H9 (cell line): Measurements from ENCODE around the gene TPT1. TPM values are rescaled to one million over a fixed set of nuclear protein-coding genes. Genes with fewer than 3 reads are reported as not detected.

Experiments
- DNase-seq: peaks from one replicate; pipeline ENCODE4 v3.0.0-alpha.2; 2017
- H2AFZ ChIP-seq: one replicate; pipeline ENCODE4 v1.6.1; 2013; ENCODE audit warnings: mild to moderate bottlenecking, low read length, control low read depth, moderate library complexity
- H2AK5ac ChIP-seq: 2 replicates; pipeline ENCODE4 v1.6.1; 2013; ENCODE audit warnings: low read length, control low read depth, mixed read lengths; ENCODE audit not compliant: insufficient read length
- H2BK120ac ChIP-seq: one replicate; pipeline ENCODE4 v1.6.1; 2013; ENCODE audit warnings: low read depth, mild to moderate bottlenecking, low read length, control low read depth, inconsistent platforms; ENCODE audit not compliant: poor library complexity, severe bottlenecking
- H2BK12ac ChIP-seq: 2 replicates; pipeline ENCODE4 v1.6.1; 2013; ENCODE audit warnings: low read length, control low read depth, mixed read lengths, low read depth; ENCODE audit not compliant: insufficient read length
- H2BK15ac ChIP-seq: 2 replicates; pipeline ENCODE4 v1.6.1; 2013; ENCODE audit warnings: low read depth, low read length, control low read depth
- H2BK20ac ChIP-seq: one replicate; pipeline ENCODE4 v1.6.1; 2013; ENCODE audit warnings: low read depth, mild to moderate bottlenecking, low read length, control low read depth, inconsistent platforms; ENCODE audit not compliant: poor library complexity, severe bottlenecking
- H2BK5ac ChIP-seq: 2 replicates; pipeline ENCODE4 v1.6.1; 2013; ENCODE audit warnings: low read length, control low read depth, mixed read lengths; ENCODE audit not compliant: insufficient read length
- H3K14ac ChIP-seq: 2 replicates; pipeline ENCODE4 v1.6.1; 2013; ENCODE audit warnings: low read length, control low read depth; ENCODE audit not compliant: insufficient read depth
- H3K18ac ChIP-seq: 2 replicates; pipeline ENCODE4 v1.6.1; 2013; ENCODE audit warnings: low read depth, mild to moderate bottlenecking, mixed read lengths, low read length, control low read depth; ENCODE audit not compliant: insufficient read length
- H3K23ac ChIP-seq: 2 replicates; pipeline ENCODE4 v1.6.1; 2013; ENCODE audit warnings: low read length, control low read depth, mixed read lengths, low read depth; ENCODE audit not compliant: insufficient read length
- H3K23me2 ChIP-seq: 2 replicates; pipeline ENCODE4 v1.6.1; 2013; ENCODE audit warnings: low read depth, mild to moderate bottlenecking, mixed read lengths, low read length, control low read depth; ENCODE audit not compliant: insufficient read length, poor library complexity, severe bottlenecking
- H3K27ac ChIP-seq: 2 replicates; pipeline ENCODE4 v1.5.1; 2013; ENCODE audit warnings: low read length, control low read depth, mixed read lengths, low read depth; ENCODE audit not compliant: insufficient read length
- H3K27me3 ChIP-seq: 2 replicates; pipeline ENCODE4 v1.6.1; 2013; ENCODE audit warnings: low read length, control low read depth, inconsistent platforms; ENCODE audit not compliant: insufficient read depth
- H3K4ac ChIP-seq: 2 replicates; pipeline ENCODE4 v1.6.1; 2013; ENCODE audit warnings: low read depth, mild to moderate bottlenecking, control low read depth, inconsistent platforms, low read length, moderate library complexity
- H3K4me1 ChIP-seq: 2 replicates; pipeline ENCODE4 v1.6.1; 2013; ENCODE audit warnings: low read length, control low read depth, inconsistent platforms; ENCODE audit not compliant: insufficient read depth
- H3K4me2 ChIP-seq: 2 replicates; pipeline ENCODE4 v1.6.1; 2013; ENCODE audit warnings: low read length, control low read depth, mixed read lengths; ENCODE audit not compliant: insufficient read length, insufficient read depth
- H3K56ac ChIP-seq: 2 replicates; pipeline ENCODE4 v1.6.1; 2013; ENCODE audit warnings: low read depth, mild to moderate bottlenecking, mixed read lengths, low read length, control low read depth; ENCODE audit not compliant: insufficient read length
- H3K79me1 ChIP-seq: 2 replicates; pipeline ENCODE4 v1.6.1; 2013; ENCODE audit warnings: low read depth, mild to moderate bottlenecking, moderate library complexity, low read length, control low read depth, inconsistent platforms; ENCODE audit not compliant: insufficient read depth, poor library complexity, severe bottlenecking
- H3K79me2 ChIP-seq: 2 replicates; pipeline ENCODE4 v1.6.1; 2013; ENCODE audit warnings: low read length, control low read depth, inconsistent platforms; ENCODE audit not compliant: insufficient read depth
- H3K9ac ChIP-seq: 2 replicates; pipeline ENCODE4 v1.6.1; 2013; ENCODE audit warnings: low read length, control low read depth, mixed read lengths; ENCODE audit not compliant: insufficient read length; ENCODE audit errors: extremely low read depth
- H3K9me3 ChIP-seq: one replicate; pipeline ENCODE4 v1.6.1; 2013; ENCODE audit warnings: low read depth, low read length, inconsistent platforms; ENCODE audit not compliant: control insufficient read depth
- H3T11ph ChIP-seq: one replicate; pipeline ENCODE4 v1.6.1; 2013; ENCODE audit warnings: mild to moderate bottlenecking, low read length, control low read depth, inconsistent platforms
- H4K20me1 ChIP-seq: one replicate; pipeline ENCODE4 v1.6.1; 2013; ENCODE audit not compliant: control insufficient read depth, insufficient read length, insufficient read depth
- H4K5ac ChIP-seq: 2 replicates; pipeline ENCODE4 v1.6.1; 2013; ENCODE audit warnings: low read depth, mild to moderate bottlenecking, mixed read lengths, low read length, control low read depth; ENCODE audit not compliant: insufficient read length
- H4K8ac ChIP-seq: replicated peaks from 2 replicates; pipeline ENCODE4 v1.6.1; 2013; ENCODE audit warnings: low read length, control low read depth, mixed read lengths, low read depth; ENCODE audit not compliant: insufficient read length
- H4K91ac ChIP-seq: 2 replicates; pipeline ENCODE4 v1.6.1; 2013; ENCODE audit warnings: low read depth, mild to moderate bottlenecking, moderate library complexity, mixed read lengths, low read length, control low read depth; ENCODE audit not compliant: insufficient read length
- H3K27ac Mint-ChIP-seq, 3 experiments: 2 replicates in 2 of 3; 3 replicates in 1 of 3; pipeline ENCODE4 v1.8.0; 2020 to 2021; ENCODE audit warnings: mixed read lengths in 3 of 3, mild to moderate bottlenecking in 1 of 3, moderate library complexity in 1 of 3
- H3K27me3 Mint-ChIP-seq: 2 replicates; pipeline ENCODE4 v1.8.0; 2021; ENCODE audit warnings: low read depth, mild to moderate bottlenecking, moderate library complexity, mixed read lengths
- H3K36me3 Mint-ChIP-seq, 3 experiments: 2 replicates in 2 of 3; 3 replicates in 1 of 3; pipeline ENCODE4 v1.8.0; 2020 to 2021; ENCODE audit warnings: low read depth in 3 of 3, mixed read lengths in 3 of 3; ENCODE audit not compliant: insufficient read depth in 1 of 3
- H3K4me1 Mint-ChIP-seq, 2 experiments: 2 replicates each; pipeline ENCODE4 v1.8.0; 2020; ENCODE audit warnings: mixed read lengths in 2 of 2
- H3K4me3 Mint-ChIP-seq, 2 experiments: 2 replicates in 1 of 2; 3 replicates in 1 of 2; pipeline ENCODE4 v1.8.0; 2020 to 2021; ENCODE audit warnings: mild to moderate bottlenecking in 2 of 2, mixed read lengths in 2 of 2, moderate library complexity in 1 of 2
- H3K9me3 Mint-ChIP-seq, 2 experiments: 2 replicates in 1 of 2; 3 replicates in 1 of 2; pipeline ENCODE4 v1.8.0; 2020; ENCODE audit warnings: mild to moderate bottlenecking in 2 of 2, mixed read lengths in 2 of 2, moderate library complexity in 1 of 2
- WGBS: extraction: QIAGEN DNeasy Blood & Tissue Kit; methylation state at CpG from one replicate; pipeline ENCODE4 v1.1.7; 2013; ENCODE audit warnings: missing lambda C conversion rate, low lambda C conversion rate, mixed read lengths; ENCODE audit not compliant: insufficient read length; ENCODE audit errors: extremely low coverage; 5-methylcytosine and 5-hydroxymethylcytosine counted together
- total RNA-seq: library from RNA; stranded (reverse); gene quantifications from 2 replicates; pipeline ENCODE4 v1.2.1, GENCODE V29; 2021
- TF ChIP-seq, protein P1 (sequence below): fragments of 200-600 bp; sonication (generic); conservative IDR thresholded peaks from 3 replicates; pipeline ENCODE4 v1.8.0; 2021; ENCODE audit warnings: antibody characterized with exemption, mild to moderate bottlenecking

Gene TPT1
- total RNA-seq, 1 experiment from 2014 or later = 2,205 TPM

- H3K79me2 ChIP-seq = no peaks in the 10 kb centered on the region
- no peak overlapping the region for H3K23ac ChIP-seq
- no peaks in the 10 kb centered on the region for H3K4me1 ChIP-seq
- H2BK15ac ChIP-seq = no peak overlapping the region
- no peak overlapping the region for H4K5ac ChIP-seq
- H3K9ac ChIP-seq = no peak overlapping the region
- H3K4me1 Mint-ChIP-seq = peaks cover 15 to 20% of the 10 kb centered on the region in 2 experiments; a peak in 3 of 4 replicates
- H2AK5ac ChIP-seq = no peak overlapping the region
- H3T11ph ChIP-seq = no peak overlapping the region
- no peak overlapping the region for H2BK20ac ChIP-seq
- H2BK5ac ChIP-seq = no peak overlapping the region
- H3K4ac ChIP-seq = no peak overlapping the region
- H3K9me3 Mint-ChIP-seq = no peaks in the 10 kb centered on the region
- H3K9me3 ChIP-seq = no peaks in the 10 kb centered on the region
- H2AFZ ChIP-seq = no peak overlapping the region
- H3K14ac ChIP-seq = no peak overlapping the region
- H3K27me3 Mint-ChIP-seq = no peaks in the 10 kb centered on the region
- H3K27ac Mint-ChIP-seq = no peak overlapping the region; a peak in 1 of 7 replicates
- no CpG with 5 or more reads among the region's 3 CpGs for WGBS
- no peak overlapping the region for H3K4me3 Mint-ChIP-seq
- H3K36me3 Mint-ChIP-seq = peaks cover 0 to 3% (median 2%) of the 10 kb centered on the region in 3 experiments; a peak in 2 of 7 replicates
- no peak overlapping the region for H3K27ac ChIP-seq
- no peaks in the 10 kb centered on the region for H3K23me2 ChIP-seq
- no peaks in the 10 kb centered on the region for H3K79me1 ChIP-seq
- DNase-seq = no peak
- no peak overlapping the region for H4K91ac ChIP-seq
- H2BK120ac ChIP-seq = no peak overlapping the region
- H4K8ac ChIP-seq = no peak overlapping the region
- no peak overlapping the region for H3K18ac ChIP-seq
- H3K56ac ChIP-seq = no peak overlapping the region
- H3K27me3 ChIP-seq = no peaks in the 10 kb centered on the region
- H4K20me1 ChIP-seq = no peaks in the 10 kb centered on the region
- no peak overlapping the region for H2BK12ac ChIP-seq
- H3K4me2 ChIP-seq = no peak overlapping the region
- TF ChIP-seq, protein P1, sequence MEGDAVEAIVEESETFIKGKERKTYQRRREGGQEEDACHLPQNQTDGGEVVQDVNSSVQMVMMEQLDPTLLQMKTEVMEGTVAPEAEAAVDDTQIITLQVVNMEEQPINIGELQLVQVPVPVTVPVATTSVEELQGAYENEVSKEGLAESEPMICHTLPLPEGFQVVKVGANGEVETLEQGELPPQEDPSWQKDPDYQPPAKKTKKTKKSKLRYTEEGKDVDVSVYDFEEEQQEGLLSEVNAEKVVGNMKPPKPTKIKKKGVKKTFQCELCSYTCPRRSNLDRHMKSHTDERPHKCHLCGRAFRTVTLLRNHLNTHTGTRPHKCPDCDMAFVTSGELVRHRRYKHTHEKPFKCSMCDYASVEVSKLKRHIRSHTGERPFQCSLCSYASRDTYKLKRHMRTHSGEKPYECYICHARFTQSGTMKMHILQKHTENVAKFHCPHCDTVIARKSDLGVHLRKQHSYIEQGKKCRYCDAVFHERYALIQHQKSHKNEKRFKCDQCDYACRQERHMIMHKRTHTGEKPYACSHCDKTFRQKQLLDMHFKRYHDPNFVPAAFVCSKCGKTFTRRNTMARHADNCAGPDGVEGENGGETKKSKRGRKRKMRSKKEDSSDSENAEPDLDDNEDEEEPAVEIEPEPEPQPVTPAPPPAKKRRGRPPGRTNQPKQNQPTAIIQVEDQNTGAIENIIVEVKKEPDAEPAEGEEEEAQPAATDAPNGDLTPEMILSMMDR = no peak
Measured at GRCh38 chr13:45328661-45329111, 12.3 kb downstream of the TPT1 start.
